SKM-1 treated with dmso at 0.1 percent for 144 hours (cell line): ENCODE results near the gene FOXL3.

ENCODE experiments used
- DNase-seq: peaks from one replicate; lab custom pipeline; 2025; ENCODE audit not compliant: unreplicated experiment; lab: John Stamatoyannopoulos, UW

FOXL3 gene

DNA sequence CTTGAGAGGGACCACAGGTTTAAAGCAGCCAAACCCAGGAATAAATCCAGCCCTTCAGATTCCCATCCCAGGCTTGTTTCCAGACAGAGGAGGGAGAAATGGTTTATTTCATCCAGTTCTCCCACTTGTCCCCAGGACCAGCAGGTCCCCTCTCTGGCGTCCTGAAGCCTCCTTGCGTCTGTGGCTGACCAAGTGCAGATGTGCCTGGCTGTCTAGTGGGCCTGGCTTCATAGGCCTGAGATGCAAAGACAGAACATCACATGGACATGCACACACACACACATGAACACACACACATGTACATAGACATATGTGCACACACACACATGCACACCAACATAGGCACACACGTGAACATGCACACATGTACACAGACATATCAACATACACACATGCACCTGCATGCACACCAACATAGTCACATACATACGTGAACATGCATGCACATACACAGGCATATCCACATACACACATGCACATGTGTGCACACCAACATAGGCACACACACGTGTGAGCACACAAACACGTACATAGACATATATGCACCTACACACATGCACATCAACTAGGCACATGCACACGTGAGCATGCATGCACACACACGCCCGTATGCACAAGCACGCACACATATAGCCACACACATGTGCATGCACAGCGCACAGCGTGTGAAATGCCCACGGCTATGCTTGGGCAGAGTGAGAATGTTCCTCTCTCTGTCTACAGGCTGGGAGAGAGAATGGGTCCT, 10.7 kb downstream of the FOXL3 start:
- DNase-seq = no peak

- no peak for DNase-seq
Measured at GRCh38 chr7:301291-302053, 11.5 kb downstream of the FOXL3 start.

DNA sequence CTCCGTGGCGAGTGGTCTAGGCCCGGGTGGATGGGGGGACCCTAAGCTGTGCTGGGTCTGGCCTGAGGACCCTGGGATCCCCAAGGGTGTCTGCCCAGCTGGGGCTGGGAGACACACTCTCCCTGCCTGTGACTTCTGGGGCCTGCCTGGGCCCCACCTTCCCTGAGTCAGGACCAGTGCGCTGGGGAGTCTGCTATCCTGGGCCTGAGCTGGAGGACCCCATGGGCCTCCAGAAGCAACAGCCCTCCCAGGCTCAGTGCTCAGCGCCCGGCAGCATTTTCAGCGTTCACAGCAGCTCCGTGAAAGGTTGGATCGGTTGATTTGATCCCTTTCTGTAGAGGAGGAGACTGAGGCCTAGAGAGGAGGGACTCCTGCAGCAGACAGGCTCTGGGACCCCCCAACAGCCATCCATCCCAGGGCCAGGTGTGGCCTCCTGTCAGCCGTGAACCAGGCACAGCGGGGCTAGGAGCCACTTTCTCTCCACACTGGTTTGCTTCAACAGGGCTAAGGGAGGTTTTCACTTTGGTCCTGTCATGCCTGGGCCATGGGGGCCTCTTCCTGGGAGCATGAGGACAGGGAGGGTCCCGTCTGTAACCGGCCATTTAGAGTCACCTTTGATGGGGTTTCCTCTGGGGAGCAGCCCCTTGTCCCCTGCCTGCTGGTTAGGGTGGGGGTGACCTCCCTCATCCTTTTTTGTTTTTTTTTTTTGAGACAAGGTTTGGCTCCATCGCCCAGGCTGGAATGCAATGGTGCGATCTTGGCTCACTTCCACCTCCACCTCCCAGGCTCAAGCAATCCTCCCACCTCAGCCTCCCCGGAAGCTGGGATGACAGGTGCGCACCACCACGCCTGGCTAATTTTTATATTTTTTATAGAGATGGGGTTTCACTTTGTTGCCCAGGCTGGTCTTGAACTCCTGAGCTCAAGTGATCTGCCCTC, 12.4 kb downstream of the FOXL3 start:
- no peak for DNase-seq

- DNase-seq = no peak
Measured at GRCh38 chr7:303425-303824, 13.5 kb downstream of the FOXL3 start.

GRCh38 chr7:303884-304573, 14.1 kb downstream of the FOXL3 start:
- no peak for DNase-seq

DNA sequence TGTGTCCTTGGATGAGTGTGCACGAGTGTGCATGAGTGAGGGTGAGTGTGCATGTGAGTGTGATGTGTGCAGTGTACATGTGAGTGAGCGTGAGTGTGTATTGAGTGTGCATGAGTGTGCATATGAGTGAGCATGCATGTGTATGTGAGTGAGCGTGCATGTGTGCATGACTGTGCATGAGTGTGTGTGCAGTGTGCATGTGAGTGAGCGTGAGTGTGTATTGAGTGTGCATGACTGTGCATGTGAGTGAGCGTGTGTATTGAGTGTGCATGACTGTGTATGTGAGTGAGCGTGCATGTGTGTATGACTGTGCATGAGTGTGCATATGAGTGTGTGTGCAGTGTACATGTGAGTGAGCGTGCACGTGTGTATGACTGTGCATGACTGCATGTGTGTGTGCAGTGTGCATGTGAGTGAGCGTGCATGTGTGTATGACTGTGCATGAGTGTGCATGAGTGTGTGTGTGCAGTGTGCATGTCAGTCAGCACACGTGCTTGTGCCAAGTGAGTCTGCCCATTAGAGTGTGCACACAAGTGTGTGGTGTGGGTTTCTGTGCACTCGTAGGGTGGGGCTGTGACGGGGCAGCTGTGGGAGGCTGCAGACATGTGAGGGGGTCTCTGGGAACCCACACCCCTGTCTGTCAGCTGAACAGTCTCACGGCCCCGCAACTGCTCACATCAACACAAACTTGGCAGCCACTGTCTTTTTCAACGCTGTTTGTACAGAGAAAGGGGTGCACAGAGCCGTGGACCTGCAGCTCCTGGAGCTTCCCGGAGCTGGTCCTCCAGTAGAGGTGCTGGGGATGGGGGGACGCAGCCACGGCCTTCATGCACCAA, 14.8 kb downstream of the FOXL3 start:
- no peak for DNase-seq

- DNase-seq = no peak
Measured at GRCh38 chr7:305410-306151, 15.6 kb downstream of the FOXL3 start.

GRCh38 chr7:307970-308369, 18.0 kb downstream of the FOXL3 start:
- DNase-seq = no peak

- DNase-seq = no peak
Measured at GRCh38 chr7:309586-310228, 19.7 kb downstream of the FOXL3 start.

DNA sequence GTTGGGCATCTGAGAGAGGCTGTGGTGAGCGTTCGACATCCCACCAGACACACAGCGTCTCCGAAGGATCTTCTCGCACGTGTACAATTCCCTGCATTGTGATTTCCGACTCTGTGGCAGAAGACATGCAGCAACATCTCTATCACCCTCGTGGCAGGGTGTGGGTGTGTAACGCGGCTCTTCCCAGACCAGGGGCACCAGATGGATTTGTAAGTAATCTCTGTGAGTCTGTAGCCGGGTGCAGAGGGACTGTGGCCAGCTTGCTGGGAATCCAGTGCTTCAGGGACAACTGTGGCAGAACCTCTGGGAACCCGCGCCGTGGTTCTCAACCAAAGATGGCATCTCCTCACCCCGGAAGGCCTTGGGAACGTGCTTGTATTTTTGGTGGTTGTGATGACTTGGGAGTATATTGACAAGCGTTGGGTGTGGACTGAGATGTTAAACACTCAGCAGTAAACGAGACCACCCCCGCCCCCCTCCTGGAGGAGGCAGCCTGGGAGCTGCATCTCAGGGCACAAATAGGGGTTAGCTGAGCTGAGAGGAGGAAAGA, 21.2 kb downstream of the FOXL3 start:
- no peak for DNase-seq

GRCh38 chr7:311796-312195, 21.8 kb downstream of the FOXL3 start:
- no peak for DNase-seq

DNA sequence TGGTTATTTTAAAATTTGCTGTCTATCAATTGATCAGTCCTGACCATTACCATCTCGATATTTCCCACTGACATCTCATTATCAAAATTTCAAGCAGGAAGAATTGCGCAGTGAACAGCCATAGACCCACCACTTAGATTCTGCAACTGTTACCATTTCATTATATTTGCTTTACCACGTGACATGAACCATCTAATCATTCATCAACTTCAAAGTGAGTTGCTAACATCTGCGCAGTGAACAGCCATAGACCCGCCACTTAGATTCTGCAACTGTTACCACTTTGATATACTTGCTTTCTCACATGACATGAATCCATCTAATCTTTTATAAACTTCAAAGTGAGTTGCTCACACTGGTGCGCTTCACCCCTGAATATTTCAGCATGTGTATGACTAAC, 22.5 kb downstream of the FOXL3 start:
- no peak for DNase-seq

DNA sequence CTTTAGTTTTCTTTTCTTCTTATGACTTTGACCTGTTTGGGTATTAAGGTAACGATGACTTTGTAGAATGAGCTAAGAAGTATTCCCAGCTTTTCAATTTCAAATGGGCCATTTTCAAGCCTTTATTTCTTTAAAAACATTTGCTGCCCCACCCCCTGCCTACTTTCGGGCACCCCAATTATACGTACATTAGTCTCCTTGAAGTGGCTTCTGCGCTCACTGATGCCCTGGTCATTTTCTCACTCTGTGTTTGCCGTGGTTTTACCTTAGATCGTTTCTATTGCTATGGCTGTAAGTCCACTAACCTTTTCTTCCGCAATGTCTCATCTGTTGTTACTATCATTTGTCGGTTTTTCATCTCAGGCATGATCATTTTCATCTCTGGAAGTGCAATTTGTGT, 24.9 kb downstream of the FOXL3 start:
- DNase-seq = no peak

DNA sequence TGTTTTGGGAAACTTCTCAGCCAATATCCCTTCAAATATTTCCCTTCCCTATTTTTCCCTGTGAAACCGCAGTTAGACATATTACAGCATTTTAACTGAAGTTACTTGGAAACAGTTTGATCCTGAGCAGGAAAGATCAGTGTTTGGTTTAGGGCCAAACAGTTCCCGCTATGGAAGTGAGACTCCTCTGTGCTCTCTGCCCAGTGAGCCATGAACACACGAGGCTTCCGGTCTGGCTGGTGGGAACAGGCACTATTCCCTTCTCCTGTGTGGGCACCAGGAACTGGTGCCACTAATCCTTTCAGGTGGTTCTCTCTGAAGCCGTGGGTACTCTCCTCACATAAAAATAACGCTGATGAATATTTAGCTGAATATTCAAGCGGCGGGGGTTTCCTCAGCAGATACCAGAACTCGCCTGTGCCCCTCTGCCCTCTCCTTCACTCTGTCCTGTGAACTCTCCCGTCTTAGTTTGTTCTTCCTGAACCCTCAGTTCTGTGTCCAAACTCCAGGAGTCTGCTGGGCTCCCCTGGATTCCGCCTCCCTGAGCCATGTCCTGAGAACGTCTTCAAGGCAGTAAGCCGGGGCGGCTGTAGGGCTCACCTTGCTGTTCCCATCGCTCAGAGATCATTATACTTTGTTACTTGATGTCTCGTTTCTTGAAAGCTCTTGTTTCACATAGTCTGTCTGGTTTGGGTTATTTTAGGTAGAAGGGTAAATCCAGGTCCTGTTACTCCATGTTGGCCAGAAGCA, 25.7 kb downstream of the FOXL3 start:
- DNase-seq = no peak

GRCh38 chr7:317643-318405, 27.9 kb downstream of the FOXL3 start:
- no peak for DNase-seq

- no peak for DNase-seq
Measured at GRCh38 chr7:318476-318875, 28.5 kb downstream of the FOXL3 start.
